ENCODE data around the gene ORMDL1.

DNA sequence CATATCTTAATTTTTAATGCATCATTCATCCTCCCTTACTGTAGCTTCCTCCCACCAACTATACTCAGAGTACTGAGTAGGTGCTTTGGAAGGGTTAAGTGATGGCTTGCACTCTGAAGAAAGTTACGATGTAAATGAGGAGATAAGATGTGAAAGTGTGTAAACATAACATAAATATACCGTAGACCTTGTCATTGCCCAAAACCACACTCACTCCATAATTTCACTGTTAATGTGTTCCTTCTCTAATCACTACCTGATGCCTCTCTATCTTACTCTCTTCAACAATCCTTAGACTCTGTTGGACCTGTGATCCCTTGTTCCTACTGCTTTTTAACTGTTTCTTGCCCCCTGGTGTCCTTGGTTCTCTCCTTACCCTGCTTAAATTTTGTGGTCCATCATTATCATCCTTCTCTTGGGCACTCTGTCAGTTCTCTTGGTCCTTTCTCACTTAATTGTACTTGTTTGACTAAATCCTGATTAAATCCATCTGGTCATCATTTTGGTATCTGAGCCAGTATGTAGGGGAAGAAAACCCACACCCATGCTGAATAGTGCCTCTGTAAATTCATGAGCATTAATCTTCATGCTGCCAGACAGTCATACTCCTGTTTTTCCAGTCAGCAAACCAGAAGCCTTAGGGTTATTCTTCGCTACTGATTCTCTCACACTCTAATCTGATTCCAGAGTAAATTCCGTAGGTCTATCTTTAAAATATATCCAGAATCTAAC lies 45.1 kb upstream of the ORMDL1 start:
- TF ChIP-seq, protein P1, sequence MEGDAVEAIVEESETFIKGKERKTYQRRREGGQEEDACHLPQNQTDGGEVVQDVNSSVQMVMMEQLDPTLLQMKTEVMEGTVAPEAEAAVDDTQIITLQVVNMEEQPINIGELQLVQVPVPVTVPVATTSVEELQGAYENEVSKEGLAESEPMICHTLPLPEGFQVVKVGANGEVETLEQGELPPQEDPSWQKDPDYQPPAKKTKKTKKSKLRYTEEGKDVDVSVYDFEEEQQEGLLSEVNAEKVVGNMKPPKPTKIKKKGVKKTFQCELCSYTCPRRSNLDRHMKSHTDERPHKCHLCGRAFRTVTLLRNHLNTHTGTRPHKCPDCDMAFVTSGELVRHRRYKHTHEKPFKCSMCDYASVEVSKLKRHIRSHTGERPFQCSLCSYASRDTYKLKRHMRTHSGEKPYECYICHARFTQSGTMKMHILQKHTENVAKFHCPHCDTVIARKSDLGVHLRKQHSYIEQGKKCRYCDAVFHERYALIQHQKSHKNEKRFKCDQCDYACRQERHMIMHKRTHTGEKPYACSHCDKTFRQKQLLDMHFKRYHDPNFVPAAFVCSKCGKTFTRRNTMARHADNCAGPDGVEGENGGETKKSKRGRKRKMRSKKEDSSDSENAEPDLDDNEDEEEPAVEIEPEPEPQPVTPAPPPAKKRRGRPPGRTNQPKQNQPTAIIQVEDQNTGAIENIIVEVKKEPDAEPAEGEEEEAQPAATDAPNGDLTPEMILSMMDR (IDR thresholded peaks at IDR 0.05): no peak
- no peak for TF ChIP-seq EP300 (IDR thresholded peaks at IDR 0.05)
- TF ChIP-seq POLR2A (IDR thresholded peaks at IDR 0.05): no peak

All from tibial nerve (tissue), 4 donors.